Measurements from ENCODE around the gene DTWD1. TPM values are rescaled to one million over a fixed set of nuclear protein-coding genes. Genes with fewer than 3 reads are reported as not detected.
"Not testable (repeated sequence)": the region's sequence is repeated elsewhere in the genome, so short reads cannot be mapped to it uniquely, and the experiment has no call there.

The DTWD1 gene
- total RNA-seq = 8.6 and 12.6 TPM in 2 replicates

DNA sequence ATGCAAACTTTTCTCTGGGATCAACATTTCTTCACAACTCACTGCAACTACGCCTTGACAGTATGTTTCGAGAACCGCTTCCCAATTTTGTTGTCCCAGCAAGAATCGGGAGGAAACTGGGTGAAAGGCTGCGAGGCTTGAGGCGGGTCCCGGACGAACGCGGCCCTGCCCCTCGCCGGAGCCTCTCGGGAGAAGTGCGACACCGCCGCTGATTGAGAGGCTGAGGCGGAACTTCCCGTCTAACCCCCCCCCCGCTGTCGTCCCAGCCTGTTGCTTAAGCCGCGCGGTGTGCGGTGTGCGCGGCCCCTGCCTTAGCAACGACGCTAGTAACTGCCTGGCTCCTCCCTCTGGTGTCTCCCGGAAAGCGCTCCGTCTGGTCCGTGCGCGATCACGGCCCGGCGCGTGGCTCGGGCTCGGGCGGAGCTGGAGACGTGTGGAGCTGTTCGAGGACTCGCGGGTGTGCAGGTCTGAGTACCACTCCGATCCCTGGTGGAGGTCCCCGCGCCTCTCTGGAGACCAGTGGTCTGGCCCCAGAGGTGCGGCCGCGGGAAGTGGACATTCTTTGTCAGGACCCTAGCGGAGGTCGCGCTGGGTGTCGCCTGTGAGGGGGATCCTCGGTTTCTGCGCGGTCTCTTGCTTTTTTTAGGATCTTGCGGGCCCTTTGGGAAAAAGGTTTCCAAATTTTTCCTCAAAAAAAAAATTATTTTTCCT lies at the start of gene DTWD1, which contains the start of gene FAM227B:
DTWD1 (plus strand) TSS at position 391 of the 711 bp plus-strand sequence. CDS start 4,120 bp downstream, outside the sequence.
FAM227B (minus strand) TSS at position 161 of the 711 bp plus-strand sequence. CDS start 5,647 bp downstream, outside the sequence.
- peak; percentile 77 for DNase-seq (ENCODE audit: extremely low read depth, low read depth, low spot score)

GRCh38 chr15:49573421-49573820 lies 47.4 kb upstream of the DTWD1 start:
- DNase-seq (ENCODE audit: extremely low read depth, low read depth, low spot score) = no peak

DNA sequence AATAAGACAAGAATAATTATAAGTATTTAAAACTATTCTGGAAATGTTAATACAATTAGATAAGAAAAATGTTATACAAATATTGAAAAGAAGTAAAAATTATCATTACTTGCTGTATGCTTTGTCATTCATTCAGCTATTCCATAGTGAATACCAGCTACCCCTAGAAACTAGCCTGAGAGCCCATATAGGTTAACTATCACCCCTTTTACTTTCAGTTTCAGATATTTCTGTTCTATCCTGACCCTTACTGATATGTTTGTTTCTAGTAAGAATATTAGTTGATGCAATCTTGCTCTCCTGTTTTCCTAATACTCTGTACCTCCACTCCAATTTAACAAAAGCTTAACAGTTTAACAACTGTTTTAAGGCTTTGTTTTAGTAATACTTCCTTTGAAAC lies 31.8 kb upstream of the DTWD1 start:
- no peak for DNase-seq (ENCODE audit: extremely low read depth, low read depth, low spot score)

- not testable (repeated sequence) for DNase-seq (ENCODE audit: extremely low read depth, low read depth, low spot score)
These were observed 28.0 kb upstream of the DTWD1 start for GRCh38 chr15:49592829-49593316.

DNA sequence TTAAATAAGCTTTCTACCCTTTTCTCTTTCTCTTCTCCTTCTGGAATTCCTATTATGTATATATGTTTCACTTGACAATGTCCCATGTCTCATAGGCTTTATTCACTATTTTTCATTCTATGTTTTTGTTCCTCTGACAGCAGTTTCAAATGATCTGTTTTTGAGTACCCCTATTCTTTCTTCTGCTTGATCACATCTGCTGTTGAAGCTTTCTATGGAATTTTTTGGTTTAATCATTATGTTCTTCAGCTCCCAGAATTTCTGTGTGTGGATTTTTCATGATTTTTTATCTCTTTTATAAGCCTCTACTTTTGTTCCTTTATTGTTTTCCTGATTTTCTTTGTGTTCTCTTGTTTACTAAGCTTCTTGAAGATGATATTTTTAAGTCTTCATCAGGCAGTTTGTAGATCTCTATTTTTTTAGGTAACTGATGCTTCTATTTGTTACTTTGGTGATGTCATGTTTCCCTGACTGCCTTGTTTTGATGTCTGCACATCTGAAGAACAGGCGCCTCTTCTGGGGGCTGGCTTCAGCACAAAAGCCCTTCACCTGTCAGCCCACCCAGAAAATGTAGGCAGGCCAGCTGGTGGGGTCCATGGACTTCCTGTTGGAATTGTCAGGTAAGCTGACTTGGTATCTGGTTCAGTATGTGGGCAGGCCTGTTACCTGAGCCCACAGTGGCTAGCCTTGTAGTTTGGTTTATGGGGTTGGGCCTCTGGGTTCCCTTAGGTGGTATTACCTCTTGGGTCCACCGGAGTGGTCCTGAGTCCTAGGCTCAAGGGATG lies 16.0 kb upstream of the DTWD1 start:
- no peak for DNase-seq (ENCODE audit: extremely low read depth, low read depth, low spot score)

DNA sequence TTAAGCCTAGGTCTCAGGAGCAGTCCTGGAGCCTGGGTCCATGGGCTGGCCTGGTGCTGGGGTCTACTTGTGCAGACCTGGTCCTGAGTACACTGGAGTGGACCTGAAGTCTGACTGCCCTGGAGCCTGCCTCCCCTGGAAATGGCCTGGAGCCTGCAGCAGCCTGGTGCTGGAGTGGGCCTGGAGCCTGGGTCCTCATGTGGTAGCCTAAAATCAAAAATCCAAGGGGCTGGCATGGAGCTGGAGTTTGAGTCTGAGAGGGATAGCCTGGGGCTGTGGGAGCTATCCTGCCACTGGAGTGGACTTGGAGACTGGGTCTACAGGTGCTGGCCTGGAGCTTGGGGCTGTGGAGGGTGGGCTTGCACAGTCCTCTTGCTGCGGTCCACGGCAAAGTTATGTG lies 15.3 kb upstream of the DTWD1 start:
- no peak for DNase-seq (ENCODE audit: extremely low read depth, low read depth, low spot score)

- DNase-seq (ENCODE audit: extremely low read depth, low read depth, low spot score) = no peak
These were observed 14.3 kb upstream of the DTWD1 start for GRCh38 chr15:49606594-49606993.

DNA sequence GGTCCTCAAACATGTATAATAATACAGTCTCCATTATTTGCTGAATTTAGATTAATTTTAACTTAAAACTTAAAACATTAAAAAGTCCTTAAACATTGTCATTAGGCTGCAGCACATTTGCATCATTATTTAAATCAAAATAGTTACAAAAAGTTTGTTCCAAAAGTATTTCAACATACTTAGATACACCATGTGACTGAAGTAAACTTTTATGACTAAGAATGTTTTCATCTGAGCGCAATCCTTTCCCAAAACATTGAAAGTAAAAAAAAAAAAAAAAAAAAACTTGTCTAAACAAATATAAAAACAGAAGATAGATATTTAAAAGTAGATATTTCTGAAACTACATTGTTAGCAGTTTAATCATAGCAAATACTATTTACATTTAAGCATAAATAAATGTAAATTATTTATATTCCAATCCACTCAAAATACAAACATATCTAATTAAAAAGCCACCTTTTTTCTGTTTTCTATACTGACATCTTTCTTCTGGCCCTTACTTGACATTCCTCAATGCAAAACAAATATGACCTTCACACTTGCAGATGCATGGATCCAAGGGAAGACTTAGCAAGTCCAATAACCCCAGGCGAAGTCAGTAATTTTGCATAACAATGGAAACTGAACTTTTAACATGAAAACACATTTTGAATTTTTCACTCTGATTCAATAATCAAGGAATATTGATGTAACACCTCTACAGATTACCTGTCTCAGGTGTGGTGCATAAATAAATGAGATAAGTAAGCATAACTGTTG lies 10.5 kb upstream of the DTWD1 start:
- no peak for DNase-seq (ENCODE audit: extremely low read depth, low read depth, low spot score)

DNA sequence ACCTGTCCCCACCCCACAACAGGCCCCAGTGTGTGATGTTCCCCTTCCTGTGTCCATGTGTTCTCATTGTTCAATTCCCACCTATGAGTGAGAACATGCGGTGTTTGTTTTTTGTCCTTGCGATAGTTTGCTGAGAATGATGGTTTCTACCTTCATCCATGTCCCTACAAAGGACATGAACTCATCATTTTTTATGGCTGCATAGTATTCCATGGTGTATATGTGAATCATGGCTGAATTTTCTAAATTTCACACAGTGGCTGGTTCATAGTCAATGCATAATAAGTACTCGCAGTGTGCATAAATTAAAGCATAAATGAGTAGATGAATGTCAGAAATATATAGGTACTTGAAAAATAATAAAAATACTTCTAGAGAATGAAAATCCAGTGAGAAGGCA lies 8.6 kb upstream of the DTWD1 start:
- not testable (repeated sequence) for DNase-seq (ENCODE audit: extremely low read depth, low read depth, low spot score)

- DNase-seq (ENCODE audit: extremely low read depth, low read depth, low spot score) = no peak
These were observed 1.6 kb upstream of the DTWD1 start for GRCh38 chr15:49619226-49619625.

DNA sequence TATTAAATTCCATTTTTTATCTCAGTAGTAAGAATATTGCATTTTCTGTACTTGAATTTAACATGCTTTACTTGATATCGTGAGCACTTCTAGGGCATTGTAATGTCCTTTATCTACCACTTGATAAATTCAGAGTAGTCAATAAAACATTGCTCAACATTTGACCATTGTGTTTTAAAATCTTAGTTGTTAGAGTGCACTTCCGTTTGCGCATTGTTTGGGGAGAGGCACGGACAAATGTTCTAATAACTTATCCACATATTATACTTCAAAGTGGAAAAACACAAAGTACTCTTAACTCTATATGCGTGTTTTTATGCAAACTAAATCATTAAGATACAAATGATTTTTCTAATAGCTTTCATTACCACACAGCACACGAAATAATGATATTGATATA lies 649 bp upstream of the DTWD1 start:
- DNase-seq (ENCODE audit: extremely low read depth, low read depth, low spot score) = no peak

DNA sequence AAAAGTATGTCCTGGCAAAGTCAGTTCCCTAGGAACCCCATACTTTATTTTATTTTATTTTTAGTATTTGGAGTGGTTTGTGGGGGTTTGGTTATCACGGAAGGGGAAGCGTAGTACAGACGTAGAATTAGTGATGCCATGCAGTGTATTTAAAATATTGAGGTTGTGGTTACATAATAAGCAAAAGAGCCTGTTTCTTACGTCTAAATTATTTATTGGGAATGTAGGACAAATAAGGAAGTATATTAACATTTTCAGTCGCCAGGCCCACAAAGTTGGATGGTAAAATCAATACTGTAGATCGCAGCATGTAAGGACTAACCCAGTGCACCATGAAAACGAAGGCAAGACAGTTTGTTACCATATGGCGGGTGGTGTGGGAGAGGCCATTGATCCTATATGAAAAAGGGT lies 558 bp downstream of the DTWD1 start:
- no peak for DNase-seq (ENCODE audit: extremely low read depth, low read depth, low spot score)

- DNase-seq (ENCODE audit: extremely low read depth, low read depth, low spot score) = no peak
These were observed 1.0 kb downstream of the DTWD1 start for GRCh38 chr15:49621887-49622286.

DNA sequence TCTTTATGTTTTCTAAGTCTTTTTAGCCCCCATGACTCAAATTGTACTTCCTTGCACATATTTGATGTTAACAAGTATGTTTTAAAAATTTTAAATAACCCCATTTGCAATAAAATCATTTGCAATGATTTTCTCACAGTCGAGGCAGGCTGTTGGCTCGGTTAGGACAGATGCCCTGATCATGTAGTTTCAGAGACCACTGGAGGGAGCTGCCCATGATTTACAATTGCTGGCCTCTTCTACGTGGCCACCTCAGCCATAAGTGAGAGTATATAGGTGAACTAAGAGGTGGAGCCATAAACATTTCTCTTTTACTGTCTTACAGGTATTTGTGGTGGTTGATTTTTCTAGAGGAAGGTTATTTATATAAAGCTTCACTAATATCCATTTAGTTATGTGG lies 1.7 kb downstream of the DTWD1 start:
- DNase-seq (ENCODE audit: extremely low read depth, low read depth, low spot score) = no peak

DNA sequence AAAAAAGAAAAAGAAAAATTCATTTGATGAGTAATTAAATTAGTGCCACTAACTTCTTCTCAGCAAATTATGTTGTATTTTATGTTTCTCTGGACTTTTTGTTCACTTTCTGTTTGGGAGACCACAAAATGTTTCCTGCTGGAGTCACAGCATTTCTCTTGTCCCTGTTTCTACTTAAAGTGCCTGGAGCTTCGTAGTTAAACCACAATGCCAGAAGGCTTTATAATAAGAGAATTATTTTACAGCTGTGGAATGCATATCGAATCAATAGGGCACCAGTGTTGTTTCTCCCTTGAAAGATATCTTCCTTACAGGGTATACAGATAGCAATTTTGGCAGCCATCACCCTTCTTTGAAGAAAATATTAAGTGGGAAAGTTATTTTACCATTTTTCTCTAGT lies 3.2 kb downstream of the DTWD1 start:
- DNase-seq (ENCODE audit: extremely low read depth, low read depth, low spot score) = no peak

DNA sequence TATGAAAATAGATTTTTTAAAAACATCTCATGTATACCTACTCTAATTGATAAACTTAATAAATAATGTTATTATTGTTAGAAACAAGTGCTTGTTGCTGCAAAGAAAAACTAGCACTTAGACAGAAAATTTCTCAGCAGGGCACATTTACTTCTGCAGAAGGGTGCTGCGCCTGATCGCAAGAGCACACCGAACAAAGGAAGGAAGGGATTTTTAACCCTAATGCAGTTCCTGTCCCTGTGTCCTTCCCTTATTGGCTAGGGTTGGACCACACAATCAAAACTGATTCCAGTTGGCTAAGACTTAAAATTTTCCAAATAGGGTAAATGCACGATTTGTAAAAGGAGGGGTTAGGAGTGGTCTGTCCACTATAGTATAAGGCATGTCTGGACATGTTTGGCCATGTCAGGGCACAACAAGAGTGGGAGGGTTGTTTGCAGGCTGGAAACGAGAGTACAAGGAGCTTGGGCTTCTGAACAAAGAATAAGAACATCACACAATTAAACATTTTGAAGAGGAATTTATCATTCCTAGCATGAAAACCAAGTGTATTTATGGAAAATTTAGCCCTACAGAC lies 4.7 kb downstream of the DTWD1 start:
- no peak for DNase-seq (ENCODE audit: extremely low read depth, low read depth, low spot score)

- DNase-seq (ENCODE audit: extremely low read depth, low read depth, low spot score) = no peak
These were observed 6.6 kb downstream of the DTWD1 start for GRCh38 chr15:49627407-49627877.

DNA sequence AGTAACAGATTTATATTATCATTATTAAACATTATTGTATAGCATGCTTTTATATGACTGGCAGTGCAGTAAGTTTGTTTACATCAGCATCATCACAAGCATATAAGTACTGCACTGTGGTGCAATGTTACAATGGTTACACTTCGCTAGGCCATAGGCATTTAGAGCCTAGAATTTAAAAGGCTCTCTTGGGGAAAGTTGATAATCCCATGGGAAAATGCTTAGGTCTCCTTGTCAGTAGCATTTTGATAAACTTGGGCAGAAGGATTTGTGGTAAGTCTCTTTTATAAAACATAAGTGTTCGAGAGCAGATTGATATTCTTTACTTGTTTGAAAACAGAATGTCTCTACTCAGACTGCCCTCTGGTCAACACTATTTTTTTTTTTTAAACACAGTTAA lies 7.5 kb downstream of the DTWD1 start:
- no peak for DNase-seq (ENCODE audit: extremely low read depth, low read depth, low spot score)

DNA sequence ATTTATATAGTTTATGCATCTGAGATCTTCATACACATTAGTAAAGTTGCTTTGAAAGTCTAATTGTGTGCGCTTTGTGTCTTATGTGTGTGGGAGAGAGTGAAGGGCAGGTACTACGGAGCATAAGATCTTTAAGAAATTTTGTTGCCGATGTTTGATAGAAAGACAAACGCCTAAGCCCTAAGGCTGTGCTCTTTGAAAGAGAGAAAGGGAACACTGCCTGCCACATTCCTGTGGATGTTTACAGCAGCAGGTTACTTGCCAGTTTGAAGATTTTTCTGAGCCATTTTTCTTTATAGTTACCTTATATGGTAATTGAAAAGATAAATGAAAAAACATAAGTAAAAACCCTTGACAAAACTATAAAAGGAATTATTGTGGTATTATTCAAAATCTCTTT lies 17.0 kb downstream of the DTWD1 start:
- no peak for DNase-seq (ENCODE audit: extremely low read depth, low read depth, low spot score)

DNA sequence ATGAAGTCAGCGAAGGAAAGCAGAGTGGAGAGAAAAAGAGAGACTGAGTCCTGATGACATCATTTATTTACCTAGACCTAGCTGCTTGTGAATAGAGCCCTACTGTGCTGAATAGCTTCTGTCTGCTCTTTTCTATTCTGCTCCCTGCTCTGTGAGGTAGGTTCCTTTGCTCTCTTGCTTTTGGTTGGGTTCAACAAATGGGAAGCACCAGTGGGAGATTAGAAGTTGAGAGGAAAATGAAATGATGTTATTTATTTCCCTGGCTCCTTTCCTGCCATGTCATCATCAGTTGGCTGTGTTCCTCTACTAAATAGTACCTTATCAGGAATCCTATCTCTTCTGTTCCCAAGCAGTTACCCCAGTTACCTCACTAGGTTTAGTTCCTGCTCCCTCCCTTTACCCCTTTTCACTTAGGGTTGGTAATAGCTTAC lies 23.5 kb downstream of the DTWD1 start:
- DNase-seq (ENCODE audit: extremely low read depth, low read depth, low spot score) = no peak

GRCh38 chr15:49645277-49645676 lies 24.4 kb downstream of the DTWD1 start:
- DNase-seq (ENCODE audit: extremely low read depth, low read depth, low spot score) = no peak
